ENCODE measurements around the gene FBXO28.

- TF ChIP-seq CTCF (IDR thresholded peaks at IDR 0.05) (no peak), POLR2A (IDR thresholded peaks at IDR 0.05) (no peak)
These were observed 14.3 kb downstream of the FBXO28 start for GRCh38 chr1:224127925-224128819.
